OCI-LY3 (cell line): ENCODE measurements around the gene SALL2.

Source experiments
- EZH2phosphoT487 ChIP-seq: fragments of 200-600 bp; shearing (Covaris generic); IDR thresholded peaks from 2 replicates; pipeline ENCODE4 v1.6.1; 2018; ENCODE audit warnings: antibody characterized with exemption, mixed run types, low read depth
- TF ChIP-seq, protein P1 (sequence below): fragments of 200-600, 300-600 bp; sonication (generic); IDR thresholded peaks from 2 replicates; pipeline ENCODE4 v1.5.1; 2014; ENCODE audit warnings: antibody characterized with exemption, low read length, low read depth

GRCh38 chr14:21537090-21537424 is 10.9 kb upstream of the SALL2 start:
- TF ChIP-seq, protein P1, sequence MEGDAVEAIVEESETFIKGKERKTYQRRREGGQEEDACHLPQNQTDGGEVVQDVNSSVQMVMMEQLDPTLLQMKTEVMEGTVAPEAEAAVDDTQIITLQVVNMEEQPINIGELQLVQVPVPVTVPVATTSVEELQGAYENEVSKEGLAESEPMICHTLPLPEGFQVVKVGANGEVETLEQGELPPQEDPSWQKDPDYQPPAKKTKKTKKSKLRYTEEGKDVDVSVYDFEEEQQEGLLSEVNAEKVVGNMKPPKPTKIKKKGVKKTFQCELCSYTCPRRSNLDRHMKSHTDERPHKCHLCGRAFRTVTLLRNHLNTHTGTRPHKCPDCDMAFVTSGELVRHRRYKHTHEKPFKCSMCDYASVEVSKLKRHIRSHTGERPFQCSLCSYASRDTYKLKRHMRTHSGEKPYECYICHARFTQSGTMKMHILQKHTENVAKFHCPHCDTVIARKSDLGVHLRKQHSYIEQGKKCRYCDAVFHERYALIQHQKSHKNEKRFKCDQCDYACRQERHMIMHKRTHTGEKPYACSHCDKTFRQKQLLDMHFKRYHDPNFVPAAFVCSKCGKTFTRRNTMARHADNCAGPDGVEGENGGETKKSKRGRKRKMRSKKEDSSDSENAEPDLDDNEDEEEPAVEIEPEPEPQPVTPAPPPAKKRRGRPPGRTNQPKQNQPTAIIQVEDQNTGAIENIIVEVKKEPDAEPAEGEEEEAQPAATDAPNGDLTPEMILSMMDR, result no peak
- no peak for TF ChIP-seq EZH2phosphoT487
